OCI-LY7 (cell line): ENCODE results near the gene C16orf92. TPM values are rescaled to one million over a fixed set of nuclear protein-coding genes. Genes with fewer than 3 reads are reported as not detected.

Experiments used
- BruUV-seq: library from RNA; stranded (reverse); fragments of 400-500 nt; replicated peaks from 2 replicates; lab custom pipeline; 2021; lab: Mats Ljungman, UMichigan
- CTCF ChIA-PET: fragments of 300-600 bp; sonication (Branson Sonifier 250); formaldehyde crosslinking; loops from one replicate; lab custom pipeline; 2022; ENCODE audit warnings: antibody characterized with exemption; ENCODE audit not compliant: unreplicated experiment; lab: Charles Lee
- POLR2A ChIA-PET: fragments of 300-600 bp; sonication (Branson Sonifier 250); formaldehyde crosslinking; loops from one replicate; lab custom pipeline; 2022; ENCODE audit warnings: antibody characterized with exemption; lab: Charles Lee
- DNase-seq: peaks from one replicate; pipeline ENCODE4 v3.0.0-alpha.2; 2015; ENCODE audit warnings: low spot score
- H2AFZ ChIP-seq: fragments of 200-600 bp; sonication (generic), shearing (Covaris generic); 2 replicates; pipeline ENCODE4 v1.6.1; 2014; ENCODE audit warnings: mild to moderate bottlenecking, antibody characterized with exemption, low read length, moderate library complexity
- H3K27ac ChIP-seq: fragments of 200-600 bp; sonication (generic); 2 replicates; pipeline ENCODE4 v1.5.1; 2014; ENCODE audit warnings: mixed run types, low read depth, mild to moderate bottlenecking, moderate library complexity, low read length, inconsistent platforms; ENCODE audit not compliant: poor library complexity, severe bottlenecking
- H3K36me3 ChIP-seq: fragments of 200-600 bp; sonication (generic); 2 replicates; pipeline ENCODE4 v1.6.1; 2014; ENCODE audit warnings: mild to moderate bottlenecking, antibody characterized with exemption, low read length, moderate library complexity, mixed read lengths; ENCODE audit not compliant: insufficient read depth
- H3K4me1 ChIP-seq: fragments of 200-600 bp; sonication (generic); 2 replicates; pipeline ENCODE4 v1.5.1; 2014; ENCODE audit warnings: mild to moderate bottlenecking, low read length; ENCODE audit not compliant: insufficient read depth, poor library complexity, severe bottlenecking
- H3K4me2 ChIP-seq: fragments of 200-600 bp; sonication (generic); 2 replicates; pipeline ENCODE4 v1.6.1; 2014; ENCODE audit warnings: mild to moderate bottlenecking, low read length
- H3K4me3 ChIP-seq: fragments of 200-600 bp; sonication (generic); 2 replicates; pipeline ENCODE4 v1.5.1; 2014; ENCODE audit warnings: mild to moderate bottlenecking, low read depth, low read length; ENCODE audit not compliant: poor library complexity, severe bottlenecking
- H3K79me2 ChIP-seq: fragments of 200-600 bp; sonication (generic); 2 replicates; pipeline ENCODE4 v1.6.1; 2016; ENCODE audit warnings: low read depth, mild to moderate bottlenecking, low read length, moderate library complexity, mixed read lengths; ENCODE audit not compliant: insufficient read depth
- H3K9me2 ChIP-seq: fragments of 200-600 bp; sonication (generic); 2 replicates; pipeline ENCODE4 v1.6.1; 2016; ENCODE audit warnings: mild to moderate bottlenecking, low read length, mixed read lengths; ENCODE audit not compliant: insufficient read depth
- H3K9me3 ChIP-seq: fragments of 200-600 bp; sonication (generic); 2 replicates; pipeline ENCODE4 v1.6.1; 2014; ENCODE audit warnings: mild to moderate bottlenecking, mixed run types, low read length, mixed read lengths
- H4K20me1 ChIP-seq: fragments of 200-600 bp; sonication (generic); 2 replicates; pipeline ENCODE4 v1.6.1; 2014; ENCODE audit warnings: mild to moderate bottlenecking, antibody characterized with exemption, low read length, moderate library complexity, mixed read lengths; ENCODE audit not compliant: insufficient read depth
- CTCF ChIP-seq: fragments of 200-600 bp; sonication (generic); conservative IDR thresholded peaks from 2 replicates; pipeline ENCODE4 v1.5.1; 2014; ENCODE audit warnings: mild to moderate bottlenecking, antibody characterized with exemption, low read length, moderate library complexity, mixed read lengths
- EZH2phosphoT487 ChIP-seq: fragments of 200-600 bp; sonication (generic); IDR thresholded peaks from 2 replicates; pipeline ENCODE4 v1.6.1; 2018; ENCODE audit warnings: low read depth, borderline replicate concordance, mild to moderate bottlenecking, mixed run types, antibody characterized with exemption, low read length, moderate library complexity, mixed read lengths
- intact Hi-C: fragments of 100-400 bp; cut with micrococcal nuclease; formaldehyde crosslinking; loops from one replicate; pipeline ENCODE4 v1.10.0; 2022; ENCODE audit not compliant: unreplicated experiment
- total RNA-seq, 2 experiments: library from RNA; depleted of rRNA in 1 of 2; stranded (reverse); fragments of >200 nt in 1 of 2; shearing (Covaris generic) in 1 of 2; gene quantifications; 2 replicates each; pipeline ENCODE4 v1.2.3, GENCODE V29; 2014 to 2022

The C16orf92 gene
- total RNA-seq, 2 experiments from 2014 or later: not detected

GRCh38 chr16:30030011-30030685 lies 7.2 kb downstream of the C16orf92 start:
- H3K9me2 ChIP-seq: no peaks in the 10 kb centered on the region
- intact Hi-C loops: no loop called here
- no peak for TF ChIP-seq EZH2phosphoT487
- no peak for TF ChIP-seq CTCF
- H3K27ac ChIP-seq: no peak overlapping the region
- H2AFZ ChIP-seq: no peak overlapping the region
- H3K9me3 ChIP-seq: no peaks in the 10 kb centered on the region
- H4K20me1 ChIP-seq: no peaks in the 10 kb centered on the region
- ChIA-PET CTCF (no interaction called here), POLR2A (no interaction called here)
- H3K79me2 ChIP-seq: no peaks in the 10 kb centered on the region
- no peaks in the 10 kb centered on the region for H3K4me1 ChIP-seq
- DNase-seq: no peak
- no peak overlapping the region for H3K4me3 ChIP-seq
- no TSS peak for BruUV-seq
- no peaks in the 10 kb centered on the region for H3K36me3 ChIP-seq
- no peak overlapping the region for H3K4me2 ChIP-seq

GRCh38 chr16:30030841-30031413 lies 7.9 kb downstream of the C16orf92 start, which contains the start of gene TLCD3B:
Gene TLCD3B (minus strand): TSS chr16:30031271. CDS start chr16:30030527, 744 bp downstream.
- no peaks in the 10 kb centered on the region for H3K36me3 ChIP-seq
- no peaks in the 10 kb centered on the region for H3K4me1 ChIP-seq
- H4K20me1 ChIP-seq: no peaks in the 10 kb centered on the region
- H3K9me2 ChIP-seq: no peaks in the 10 kb centered on the region
- no peak within 1 kb of the TSS for H3K27ac ChIP-seq
- no peak within 1 kb of the TSS for H2AFZ ChIP-seq
- intact Hi-C loops: no loop called here
- TF ChIP-seq EZH2phosphoT487 (no peak), CTCF (no peak)
- POLR2A ChIA-PET: no interaction called here
- no peaks in the 10 kb centered on the region for H3K79me2 ChIP-seq
- CTCF ChIA-PET: interaction anchor here (1.5 kb wide), 1 partner anchor 241 kb away, joined by 3 read pairs; no protein-coding TSS in a partner anchor
- no peak within 1 kb of the TSS for H3K4me3 ChIP-seq
- H3K9me3 ChIP-seq: no peaks in the 10 kb centered on the region
- no peak for DNase-seq
- H3K4me2 ChIP-seq: no peak within 1 kb of the TSS
- no TSS peak for BruUV-seq

GRCh38 chr16:30031477-30031918 lies 8.5 kb downstream of the C16orf92 start:
- Histone ChIP-seq H3K4me1 (no peaks in the 10 kb centered on the region), H3K4me2 (no peak overlapping the region), H3K9me2 (no peaks in the 10 kb centered on the region), H3K4me3 (no peak overlapping the region), H3K36me3 (no peaks in the 10 kb centered on the region), H4K20me1 (no peaks in the 10 kb centered on the region), H3K9me3 (no peaks in the 10 kb centered on the region), H2AFZ (no peak overlapping the region), H3K27ac (no peak overlapping the region), H3K79me2 (no peaks in the 10 kb centered on the region)
- ChIA-PET POLR2A (no interaction called here), CTCF (interaction anchor here (0.9 to 2.4 kb wide), 4 partner anchors 18 to 242 kb away, joined by 3 to 15 read pairs (median 6); partner anchors contain the start of gene DOC2A)
- DNase-seq: no peak
- no peak for TF ChIP-seq CTCF
- no peak for TF ChIP-seq EZH2phosphoT487
- no TSS peak for BruUV-seq
- intact Hi-C loops: no loop called here
